Fibroblast of lung (primary cell): ENCODE results near the gene CYP2J2. TPM values are rescaled to one million over a fixed set of nuclear protein-coding genes. Genes with fewer than 3 reads are reported as not detected.
"Not testable (repeated sequence)": the region's sequence is repeated elsewhere in the genome, so short reads cannot be mapped to it uniquely, and the experiment has no call there.

Experiments
- DNase-seq, 2 donors: peaks; one replicate each; pipeline versions ENCODE4 v3.0.0 to v3.0.0-alpha.2; 2010; ENCODE audit warnings: low read depth in 2 of 2
- H2AFZ ChIP-seq: 2 replicates; pipeline ENCODE4 v1.5.1; 2012; ENCODE audit warnings: low read length, control low read depth, inconsistent platforms
- H3K27ac ChIP-seq: 2 replicates; pipeline ENCODE4 v1.5.1; 2011; ENCODE audit warnings: low read length, control low read depth; ENCODE audit not compliant: insufficient read depth
- H3K27me3 ChIP-seq: 2 replicates; pipeline ENCODE4 v1.5.1; 2011; ENCODE audit warnings: mild to moderate bottlenecking, low read length; ENCODE audit not compliant: control insufficient read depth, insufficient read depth
- H3K36me3 ChIP-seq: 2 replicates; pipeline ENCODE4 v1.5.1; 2011; ENCODE audit warnings: low read length; ENCODE audit not compliant: control insufficient read depth, insufficient read depth
- H3K4me1 ChIP-seq: 2 replicates; pipeline ENCODE4 v1.5.1; 2011; ENCODE audit warnings: low read length; ENCODE audit not compliant: control insufficient read depth, insufficient read depth; ENCODE audit errors: extremely low read depth
- H3K4me2 ChIP-seq: 2 replicates; pipeline ENCODE4 v1.5.1; 2011; ENCODE audit warnings: low read length, control low read depth; ENCODE audit not compliant: insufficient read depth; ENCODE audit errors: extremely low read depth
- H3K4me3 ChIP-seq, 4 experiments: fragments of 200-600 bp in 1 of 4; sonication (generic) in 1 of 4; replicated peaks in 1 of 4; 2 replicates each; pipeline ENCODE4 v1.5.1; 2011 to 2016; ENCODE audit warnings: low read length in 4 of 4, low read depth in 3 of 4, mild to moderate bottlenecking in 3 of 4, control low read depth in 2 of 4, inconsistent platforms in 1 of 4, mixed read lengths in 1 of 4; ENCODE audit not compliant: insufficient read depth in 1 of 4; ENCODE audit errors: control extremely low read depth in 1 of 4
- H3K79me2 ChIP-seq: 2 replicates; pipeline ENCODE4 v1.5.1; 2012; ENCODE audit warnings: mild to moderate bottlenecking, low read length, inconsistent platforms; ENCODE audit not compliant: control insufficient read depth, insufficient read depth
- H3K9ac ChIP-seq: 2 replicates; pipeline ENCODE4 v1.5.1; 2011; ENCODE audit warnings: mild to moderate bottlenecking, low read length, control low read depth; ENCODE audit not compliant: insufficient read depth
- H3K9me3 ChIP-seq: 2 replicates; pipeline ENCODE4 v1.5.1; 2012; ENCODE audit warnings: low read depth, low read length; ENCODE audit not compliant: control insufficient read depth, insufficient read depth
- H4K20me1 ChIP-seq: 2 replicates; pipeline ENCODE4 v1.5.1; 2011; ENCODE audit warnings: low read length; ENCODE audit not compliant: control insufficient read depth, insufficient read depth; ENCODE audit errors: extremely low read depth
- EZH2 ChIP-seq: IDR thresholded peaks from 2 replicates; pipeline ENCODE4 v1.5.1; 2012; ENCODE audit warnings: low read length, control low read depth, mild to moderate bottlenecking; ENCODE audit errors: missing control alignments
- polyA plus RNA-seq, 2 donors: library from polyadenylated mRNA; depleted of rRNA in 1 of 2; stranded (reverse) in 1 of 2; unstranded in 1 of 2; fragments of >200 nt; gene quantifications; 2 replicates each; pipeline ENCODE4 v1.2.1, GENCODE V29; 2011 to 2012; ENCODE audit warnings: missing spikeins in 1 of 2
- total RNA-seq: library from RNA; depleted of rRNA; stranded (reverse); fragments of >200 nt; gene quantifications from 2 replicates; pipeline ENCODE4 v1.2.1, GENCODE V29; 2014
- TF ChIP-seq, protein P1 (sequence below), 2 donors: IDR thresholded peaks in 1 of 2; conservative IDR thresholded peaks in 1 of 2; 1 replicate in 1 of 2; 2 replicates in 1 of 2; pipeline ENCODE4 v1.5.1; 2011 to 2012; ENCODE audit warnings: low read length in 2 of 2, control low read depth in 1 of 2, inconsistent platforms in 1 of 2, low read depth in 1 of 2, mild to moderate bottlenecking in 1 of 2

CYP2J2 gene
- total and polyA plus RNA-seq, 2 donors (not counting 1 experiment from before 2014, with no cell fraction given), result 0.03 to 0.17 TPM

- Histone ChIP-seq H3K9ac (no peak overlapping the region), H3K4me2 (no peak overlapping the region), H3K79me2 (no peaks in the 10 kb centered on the region), H3K4me1 (no peaks in the 10 kb centered on the region), H2AFZ (no peak overlapping the region), H3K36me3 (no peaks in the 10 kb centered on the region), H4K20me1 (no peaks in the 10 kb centered on the region), H3K9me3 (no peaks in the 10 kb centered on the region), H3K4me3 (no peak overlapping the region), H3K27ac (no peak overlapping the region), H3K27me3 (no peaks in the 10 kb centered on the region)
- TF ChIP-seq EZH2, result no peak
- TF ChIP-seq, protein P1, sequence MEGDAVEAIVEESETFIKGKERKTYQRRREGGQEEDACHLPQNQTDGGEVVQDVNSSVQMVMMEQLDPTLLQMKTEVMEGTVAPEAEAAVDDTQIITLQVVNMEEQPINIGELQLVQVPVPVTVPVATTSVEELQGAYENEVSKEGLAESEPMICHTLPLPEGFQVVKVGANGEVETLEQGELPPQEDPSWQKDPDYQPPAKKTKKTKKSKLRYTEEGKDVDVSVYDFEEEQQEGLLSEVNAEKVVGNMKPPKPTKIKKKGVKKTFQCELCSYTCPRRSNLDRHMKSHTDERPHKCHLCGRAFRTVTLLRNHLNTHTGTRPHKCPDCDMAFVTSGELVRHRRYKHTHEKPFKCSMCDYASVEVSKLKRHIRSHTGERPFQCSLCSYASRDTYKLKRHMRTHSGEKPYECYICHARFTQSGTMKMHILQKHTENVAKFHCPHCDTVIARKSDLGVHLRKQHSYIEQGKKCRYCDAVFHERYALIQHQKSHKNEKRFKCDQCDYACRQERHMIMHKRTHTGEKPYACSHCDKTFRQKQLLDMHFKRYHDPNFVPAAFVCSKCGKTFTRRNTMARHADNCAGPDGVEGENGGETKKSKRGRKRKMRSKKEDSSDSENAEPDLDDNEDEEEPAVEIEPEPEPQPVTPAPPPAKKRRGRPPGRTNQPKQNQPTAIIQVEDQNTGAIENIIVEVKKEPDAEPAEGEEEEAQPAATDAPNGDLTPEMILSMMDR (conservative IDR thresholded peaks at IDR 0.05 in 1 of 2, IDR thresholded peaks at IDR 0.05 in 1 of 2; ENCODE audit: low read depth in 1 of 2, low read length in 2 of 2), result no peak
- no peak for DNase-seq
Observed at GRCh38 chr1:59866462-59866861, 60.1 kb downstream of the CYP2J2 start.

DNA sequence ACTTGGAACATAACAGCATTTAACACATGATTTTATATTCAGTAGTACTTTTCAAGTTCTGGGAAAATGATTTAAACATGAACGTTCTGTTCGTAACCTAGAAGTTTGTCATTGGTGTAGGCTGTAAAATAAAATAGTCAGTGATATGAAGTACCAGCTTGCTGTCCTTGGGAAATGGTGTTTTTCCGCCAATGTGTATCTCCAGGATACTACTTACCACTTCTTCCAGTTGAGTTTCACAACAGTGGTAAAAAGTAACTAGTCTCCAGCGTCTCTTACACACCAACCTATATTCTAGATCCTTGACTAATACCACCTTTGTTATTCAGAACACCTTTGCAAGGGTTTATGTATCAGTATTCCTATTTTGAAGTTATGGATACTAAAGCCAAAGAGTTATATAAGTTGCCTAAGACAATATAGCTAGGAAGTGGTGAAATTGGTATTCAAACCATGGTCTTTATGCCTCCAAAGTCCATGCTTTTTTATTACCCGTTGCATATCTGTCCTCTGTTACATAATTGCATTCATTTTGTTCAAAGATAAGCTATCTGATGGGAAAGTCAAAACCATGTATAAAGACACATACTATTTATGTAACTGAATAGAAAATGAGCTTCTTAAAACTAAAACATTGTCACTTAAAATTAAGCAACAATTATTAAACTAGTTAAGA, 68.8 kb downstream of the CYP2J2 start:
- Histone ChIP-seq H4K20me1 (no peaks in the 10 kb centered on the region), H3K9ac (no peak overlapping the region), H3K36me3 (no peaks in the 10 kb centered on the region), H3K27ac (no peak overlapping the region), H3K4me2 (no peak overlapping the region), H3K27me3 (no peaks in the 10 kb centered on the region), H3K79me2 (no peaks in the 10 kb centered on the region), H3K4me1 (no peaks in the 10 kb centered on the region), H2AFZ (no peak overlapping the region), H3K4me3 (no peak overlapping the region), H3K9me3 (no peaks in the 10 kb centered on the region)
- TF ChIP-seq, protein P1 (conservative IDR thresholded peaks at IDR 0.05 in 1 of 2, IDR thresholded peaks at IDR 0.05 in 1 of 2; ENCODE audit: low read depth in 1 of 2, low read length in 2 of 2), result no peak
- no peak for TF ChIP-seq EZH2
- no peak for DNase-seq

DNA sequence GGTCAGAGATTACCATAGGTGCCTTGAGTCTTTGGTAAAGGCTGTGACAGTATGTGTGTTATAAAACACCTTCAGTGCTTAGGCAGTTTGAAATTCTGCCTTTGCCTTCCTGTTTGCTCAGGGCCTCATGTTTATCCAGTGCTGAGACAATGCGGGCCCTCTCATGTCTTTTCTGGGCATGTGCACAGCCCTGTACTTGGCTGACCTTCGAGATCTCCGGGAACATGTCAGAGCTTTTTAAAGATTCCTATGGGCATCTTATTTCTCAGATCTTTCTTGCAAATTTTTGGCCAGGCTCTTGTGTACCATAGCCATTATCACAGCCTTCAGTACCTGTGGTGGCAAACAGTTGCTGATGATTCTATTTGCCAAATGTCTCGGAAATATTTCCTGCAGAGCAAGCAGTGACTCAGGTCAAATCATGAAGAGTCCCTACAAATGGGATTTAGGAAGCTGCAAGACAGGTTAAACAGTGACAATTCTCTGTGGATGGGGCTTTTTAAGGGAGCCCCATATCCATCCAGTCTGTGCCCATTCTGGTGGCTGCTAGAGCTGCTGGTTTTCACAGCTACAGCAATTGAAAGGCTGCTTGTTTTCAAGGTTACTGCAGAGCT, 69.7 kb downstream of the CYP2J2 start:
- Histone ChIP-seq H3K36me3 (no peaks in the 10 kb centered on the region), H3K79me2 (no peaks in the 10 kb centered on the region), H3K9me3 (no peaks in the 10 kb centered on the region), H2AFZ (no peak overlapping the region), H3K27ac (no peak overlapping the region), H3K27me3 (no peaks in the 10 kb centered on the region), H3K4me3 (no peak overlapping the region), H3K4me2 (no peak overlapping the region), H3K4me1 (no peaks in the 10 kb centered on the region), H3K9ac (no peak overlapping the region), H4K20me1 (no peaks in the 10 kb centered on the region)
- no peak for DNase-seq
- TF ChIP-seq, protein P1 (conservative IDR thresholded peaks at IDR 0.05 in 1 of 2, IDR thresholded peaks at IDR 0.05 in 1 of 2; ENCODE audit: low read depth in 1 of 2, low read length in 2 of 2), result no peak
- TF ChIP-seq EZH2, result no peak

- not testable (repeated sequence) for H4K20me1 ChIP-seq, H3K4me1 ChIP-seq, H3K27me3 ChIP-seq, H2AFZ ChIP-seq, H3K9me3 ChIP-seq, H3K27ac ChIP-seq, DNase-seq, H3K9ac ChIP-seq, H3K79me2 ChIP-seq, H3K4me2 ChIP-seq, H3K4me3 ChIP-seq, H3K36me3 ChIP-seq
Observed at GRCh38 chr1:59855297-59855696, 71.3 kb downstream of the CYP2J2 start.
